HEK293 (cell line): ENCODE results near the gene DDIAS.
"Not testable (repeated sequence)": the region's sequence is repeated elsewhere in the genome, so short reads cannot be mapped to it uniquely, and the experiment has no call there.

Experiments
- CTCF ChIA-PET: fragments of 350-600 bp; formaldehyde crosslinking; extraction: SDS; loops from one replicate; lab custom pipeline; 2021; ENCODE audit warnings: antibody characterized with exemption; lab: Yijun Ruan, JAX
- POLR2A ChIA-PET: fragments of 300-600 bp; formaldehyde crosslinking; extraction: SDS; loops from one replicate; lab custom pipeline; 2020; ENCODE audit warnings: antibody characterized with exemption, inconsistent platforms; lab: Yijun Ruan, JAX
- H3K27ac ChIP-seq: fragments of 200-500 bp; sonication (Bioruptor generic); 2 replicates; pipeline ENCODE4 v1.5.1; 2014; ENCODE audit warnings: low read depth, low read length, control low read depth, inconsistent platforms; ENCODE audit errors: extremely low read depth
- H3K36me3 ChIP-seq, 2 experiments: fragments of 200-500 bp in 1 of 2; sonication (Bioruptor generic) in 1 of 2; 1 replicate in 1 of 2; 2 replicates in 1 of 2; pipeline ENCODE4 v1.5.1; 2014 to 2017; ENCODE audit warnings: inconsistent platforms in 2 of 2, low read length in 2 of 2; ENCODE audit not compliant: control insufficient read depth in 2 of 2, insufficient read depth in 1 of 2
- H3K4me1 ChIP-seq: fragments of 200-500 bp; sonication (Bioruptor generic); 2 replicates; pipeline ENCODE4 v1.5.1; 2014; ENCODE audit warnings: mild to moderate bottlenecking, low read length, inconsistent platforms; ENCODE audit not compliant: control insufficient read depth, insufficient read depth
- H3K4me3 ChIP-seq: 2 replicates; pipeline ENCODE4 v1.5.1; 2011; ENCODE audit warnings: low read depth, mild to moderate bottlenecking, control low read depth, low read length, moderate library complexity
- H3K9me3 ChIP-seq: fragments of 200-500 bp; sonication (Bioruptor generic); 2 replicates; pipeline ENCODE4 v1.5.1; 2014; ENCODE audit warnings: low read depth, low read length, inconsistent platforms; ENCODE audit not compliant: control insufficient read depth, insufficient read depth
- AEBP2 ChIP-seq: fragments of 450-650 bp; formaldehyde crosslinking; IDR thresholded peaks from 2 replicates; pipeline ENCODE4 v1.5.1; 2016; ENCODE audit warnings: missing biosample characterization, missing genetic modification characterization, borderline replicate concordance
- BCL6B ChIP-seq: fragments of 450-650 bp; formaldehyde crosslinking; IDR thresholded peaks from 2 replicates; pipeline ENCODE4 v1.5.1; 2017; ENCODE audit warnings: missing biosample characterization, missing genetic modification characterization
- CTCF ChIP-seq: fragments of 450-650 bp; formaldehyde crosslinking; IDR thresholded peaks from 2 replicates; pipeline ENCODE4 v1.5.1; 2016; ENCODE audit warnings: missing biosample characterization, missing genetic modification characterization
- EGR2 ChIP-seq: fragments of 450-650 bp; formaldehyde crosslinking; IDR thresholded peaks from 2 replicates; pipeline ENCODE4 v1.5.1; 2016; ENCODE audit warnings: low read depth, missing biosample characterization, missing genetic modification characterization
- GLI2 ChIP-seq: fragments of 450-650 bp; formaldehyde crosslinking; IDR thresholded peaks from 2 replicates; pipeline ENCODE4; 2017; ENCODE audit warnings: missing biosample characterization, missing genetic modification characterization, low read depth, borderline replicate concordance
- HOXD13 ChIP-seq: sonication (generic); formaldehyde crosslinking; IDR thresholded peaks from 2 replicates; pipeline ENCODE4 v1.8.0; 2022; ENCODE audit warnings: missing genetic modification reagents, borderline replicate concordance
- SETDB1 ChIP-seq: IDR thresholded peaks from one replicate; pipeline ENCODE4 v1.6.1; 2017; ENCODE audit warnings: mild to moderate bottlenecking, low read length, moderate library complexity, mixed read lengths; ENCODE audit not compliant: insufficient read length
- SP2 ChIP-seq: fragments of 450-650 bp; formaldehyde crosslinking; IDR thresholded peaks from 2 replicates; pipeline ENCODE4 v1.5.1; 2016; ENCODE audit warnings: missing biosample characterization, missing genetic modification characterization
- ZBTB1 ChIP-seq: fragments of 450-650 bp; formaldehyde crosslinking; IDR thresholded peaks from 2 replicates; pipeline ENCODE4 v1.5.1; 2016; ENCODE audit warnings: missing biosample characterization, missing genetic modification characterization
- ZBTB7A ChIP-seq: fragments of 450-650 bp; formaldehyde crosslinking; IDR thresholded peaks from 2 replicates; pipeline ENCODE4 v1.5.1; 2016; ENCODE audit warnings: low read depth, missing biosample characterization, missing genetic modification characterization
- ZNF121 ChIP-seq: fragments of 450-650 bp; formaldehyde crosslinking; IDR thresholded peaks from 2 replicates; pipeline ENCODE4 v1.5.1; 2016; ENCODE audit warnings: missing biosample characterization, missing genetic modification characterization
- ZNF311 ChIP-seq: fragments of 450-650 bp; formaldehyde crosslinking; IDR thresholded peaks from 2 replicates; pipeline ENCODE4 v1.5.1; 2017; ENCODE audit warnings: missing biosample characterization, missing genetic modification characterization, borderline replicate concordance
- ZNF423 ChIP-seq: fragments of 450-650 bp; formaldehyde crosslinking; IDR thresholded peaks from 2 replicates; pipeline ENCODE4 v1.5.1; 2016; ENCODE audit warnings: missing biosample characterization, missing genetic modification characterization
- ZNF433 ChIP-seq: fragments of 450-650 bp; formaldehyde crosslinking; IDR thresholded peaks from 2 replicates; pipeline ENCODE4 v1.5.1; 2016; ENCODE audit warnings: missing biosample characterization, missing genetic modification characterization, low read depth
- ZNF510 ChIP-seq: fragments of 450-650 bp; formaldehyde crosslinking; IDR thresholded peaks from 2 replicates; pipeline ENCODE4 v1.5.1; 2018; ENCODE audit warnings: mild to moderate bottlenecking, missing genetic modification characterization, missing biosample characterization; ENCODE audit not compliant: insufficient replicate concordance
- ZNF596 ChIP-seq: fragments of 450-650 bp; IDR thresholded peaks from 2 replicates; pipeline ENCODE4 v1.5.0; 2018; ENCODE audit warnings: missing biosample characterization, mild to moderate bottlenecking, missing genetic modification characterization, moderate library complexity
- ZNF621 ChIP-seq: fragments of 450-650 bp; formaldehyde crosslinking; IDR thresholded peaks from 2 replicates; pipeline ENCODE4 v1.5.1; 2017; ENCODE audit warnings: missing biosample characterization, missing genetic modification characterization
- ZNF624 ChIP-seq: fragments of 450-650 bp; formaldehyde crosslinking; IDR thresholded peaks from 2 replicates; pipeline ENCODE4 v1.5.1; 2017; ENCODE audit warnings: missing biosample characterization, missing genetic modification characterization
- ZNF837 ChIP-seq: fragments of 450-650 bp; formaldehyde crosslinking; IDR thresholded peaks from 2 replicates; pipeline ENCODE4 v1.5.1; 2016; ENCODE audit warnings: missing biosample characterization, missing genetic modification characterization

The DDIAS gene

GRCh38 chr11:82937554-82937953, 36.0 kb downstream of the DDIAS start:
- TF ChIP-seq EGR2 (tag by site-specific recombination) (no peak), ZNF423 (tag by site-specific recombination) (no peak), ZNF433 (tag by site-specific recombination) (no peak), SP2 (tag by site-specific recombination) (no peak), CTCF (tag by site-specific recombination) (no peak), ZNF311 (tag by site-specific recombination) (no peak), ZNF837 (tag by site-specific recombination) (no peak)
- Histone ChIP-seq H3K36me3 (peaks cover 0 to 28% of the 10 kb centered on the region in 2 experiments; a peak in 1 of 3 replicates), H3K9me3 (no peaks in the 10 kb centered on the region), H3K27ac (no peak overlapping the region), H3K4me1 (no peaks in the 10 kb centered on the region), H3K4me3 (no peak overlapping the region)
- ChIA-PET POLR2A (no interaction called here), CTCF (no interaction called here)

GRCh38 chr11:82939456-82939855, 37.9 kb downstream of the DDIAS start:
- no peaks in the 10 kb centered on the region for H3K9me3 ChIP-seq
- CTCF ChIA-PET, result interaction anchor here (1.1 kb wide), 1 partner anchor 13 kb away, joined by 4 read pairs; no protein-coding TSS in a partner anchor
- TF ChIP-seq GLI2 (tag by site-specific recombination), result no peak
- TF ChIP-seq ZNF621, result no peak
- no peak for TF ChIP-seq ZNF121 (tag by site-specific recombination)
- TF ChIP-seq ZNF624 (tag by site-specific recombination), result no peak
- TF ChIP-seq ZBTB7A, result no peak
- TF ChIP-seq HOXD13 (CRISPR knock-in tag), result no peak
- TF ChIP-seq, all 188 proteins: peak for 0
- H3K4me1 ChIP-seq, result no peaks in the 10 kb centered on the region
- no peak overlapping the region for H3K4me3 ChIP-seq
- no peak overlapping the region for H3K27ac ChIP-seq
- POLR2A ChIA-PET, result no interaction called here
- H3K36me3 ChIP-seq, result peaks cover 0 to 9% of the 10 kb centered on the region in 2 experiments; a peak in 1 of 3 replicates

- H3K4me1 ChIP-seq, result no peaks in the 10 kb centered on the region
- no peak overlapping the region for H3K27ac ChIP-seq
- ChIA-PET POLR2A (interaction anchor here (1.0 kb wide), 1 partner anchor 41 kb away, joined by 3 read pairs; the partner anchor contains the start of gene DDIAS), CTCF (interaction anchor here (0.8 to 1.1 kb wide), 2 partner anchors 16 to 105 kb away, joined by 3 to 5 read pairs; no protein-coding TSS in a partner anchor)
- no peaks in the 10 kb centered on the region for H3K9me3 ChIP-seq
- H3K4me3 ChIP-seq, result no peak overlapping the region
- H3K36me3 ChIP-seq, result no peaks in the 10 kb centered on the region
- TF ChIP-seq SETDB1 (no peak), BCL6B (tag by site-specific recombination) (no peak), ZNF510 (no peak), ZNF596 (no peak), ZNF121 (tag by site-specific recombination) (no peak), ZBTB1 (tag by site-specific recombination) (no peak), AEBP2 (no peak)
Observed at GRCh38 chr11:82942376-82942775, 40.8 kb downstream of the DDIAS start.

GRCh38 chr11:82943430-82943829, 41.9 kb downstream of the DDIAS start:
- H3K36me3 ChIP-seq, H3K4me1 ChIP-seq, H3K9me3 ChIP-seq, POLR2A ChIA-PET, H3K4me3 ChIP-seq, H3K27ac ChIP-seq: not testable (repeated sequence)
- CTCF ChIA-PET, result interaction anchor here (1.1 kb wide), 1 partner anchor 17 kb away, joined by 5 read pairs; no protein-coding TSS in a partner anchor
